ACHN (cell line): ENCODE data around the gene NOTO.

ENCODE experiments used
- DNase-seq: peaks from one replicate; pipeline ENCODE4 v3.0.0-alpha.2; 2015
- in situ Hi-C: cut with HindIII; loops from 2 replicates; pipeline ENCODE4 v1.10.0; 2017; ENCODE audit warnings: low sequenced_read_pairs, low pct_ligation_motif_present, low pct_unique_long_range_greater_than_20kb

NOTO gene

DNA sequence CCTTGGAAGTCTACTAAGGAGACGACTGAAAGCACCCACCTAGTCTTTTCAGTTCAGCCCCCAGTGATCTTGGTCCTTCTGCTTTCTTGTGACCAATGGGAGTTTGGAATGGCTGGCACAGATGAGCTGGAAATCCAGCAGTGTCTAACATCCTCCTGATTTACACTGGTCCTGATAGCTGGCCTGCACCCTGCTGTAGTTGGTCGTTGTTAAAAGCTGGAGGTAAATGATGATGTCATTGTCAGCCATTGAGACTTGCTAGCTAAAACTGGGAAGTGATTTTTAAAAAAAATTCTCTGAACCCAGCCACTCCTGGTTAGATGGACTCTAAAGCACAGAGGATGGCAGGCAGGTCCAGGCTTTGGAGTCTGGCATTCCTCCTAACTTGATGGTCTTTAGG is 51.0 kb downstream of the NOTO start:
- no peak for DNase-seq
- in situ Hi-C loops = no loop called here

DNA sequence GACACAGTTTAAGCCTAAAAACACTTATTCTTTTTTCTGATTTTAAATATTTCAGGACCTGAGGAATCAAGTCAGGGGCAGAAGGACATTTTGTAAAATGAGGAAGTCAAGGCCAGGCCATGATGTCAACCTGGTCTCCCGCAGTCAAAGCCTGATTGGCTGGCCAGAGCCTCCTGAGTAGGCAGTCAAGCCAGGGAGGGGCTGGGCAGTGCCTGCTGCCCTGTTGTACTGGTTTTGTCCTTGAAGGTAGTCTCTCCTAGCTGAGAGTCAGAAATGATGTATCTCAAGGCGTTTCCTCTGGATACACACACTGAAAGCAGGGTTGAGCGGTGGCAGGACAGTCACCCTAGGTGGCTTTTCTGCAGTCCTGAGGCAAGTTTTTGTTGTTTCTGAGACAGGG is 51.5 kb downstream of the NOTO start:
- no peak for DNase-seq

DNA sequence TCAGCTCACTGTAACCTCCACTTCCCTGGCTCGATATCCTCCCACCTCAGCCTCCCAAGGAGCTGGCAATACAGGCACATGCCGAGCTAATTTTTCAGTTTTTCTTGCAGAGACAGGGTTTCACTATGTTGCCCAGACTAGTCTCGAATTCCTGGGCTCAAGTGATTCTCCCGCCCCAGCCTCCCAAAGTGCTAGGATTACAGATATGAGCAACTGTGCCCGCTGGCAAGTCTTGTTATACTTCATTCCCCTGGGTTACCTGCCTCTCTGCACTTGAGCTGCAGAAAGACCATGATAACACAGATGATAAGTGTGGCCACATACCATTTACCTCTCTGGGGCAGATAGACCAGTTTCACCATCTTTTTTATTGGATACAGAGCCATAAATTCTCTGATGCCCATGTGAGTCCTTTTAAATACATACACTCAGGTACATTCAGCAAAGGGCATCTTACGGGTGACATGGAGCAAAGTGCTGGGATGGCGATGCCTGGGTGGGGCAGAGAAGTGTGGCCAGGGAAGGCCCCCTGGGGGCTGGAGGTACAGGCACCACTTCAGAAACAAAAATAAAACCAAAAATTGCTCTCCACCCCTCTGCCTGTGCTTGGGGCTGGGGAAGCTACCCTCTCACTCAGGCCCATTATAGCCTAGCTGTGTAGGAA is 52.1 kb downstream of the NOTO start:
- in situ Hi-C loops = no loop called here
- no peak for DNase-seq

More for the DNA sequence above, 51.5 kb downstream of the NOTO start:
- in situ Hi-C loops = no loop called here

DNA sequence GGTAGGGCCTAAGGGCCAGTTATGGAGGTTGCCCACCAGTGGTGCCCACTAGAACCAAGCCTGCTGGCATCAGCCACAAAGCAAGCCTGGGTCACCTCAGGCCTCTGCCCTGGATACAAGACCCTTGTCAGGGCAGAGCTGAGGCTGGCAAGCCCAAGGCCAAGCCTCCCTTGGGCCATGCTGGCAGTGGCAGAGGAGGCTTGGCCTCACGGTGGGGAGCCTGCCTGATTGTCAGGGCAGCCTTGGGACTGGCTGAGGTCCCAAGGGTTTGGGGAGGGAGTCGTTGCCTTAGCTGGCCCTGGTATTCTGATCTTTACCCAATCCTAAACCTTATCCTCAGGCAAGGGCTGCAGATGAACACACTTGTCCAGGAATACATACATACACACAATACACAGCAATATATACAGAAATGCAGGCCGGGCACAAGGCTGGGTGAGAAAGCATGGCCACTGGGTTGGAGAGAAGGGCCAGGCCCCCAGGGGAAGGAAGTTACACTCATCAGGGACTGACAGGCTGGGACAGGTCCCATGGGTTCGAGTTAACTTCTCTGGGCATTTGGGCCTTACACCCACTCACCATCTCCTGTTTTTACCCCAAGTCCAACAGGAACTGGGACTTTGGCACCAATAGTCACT is 52.8 kb downstream of the NOTO start:
- no peak for DNase-seq
- in situ Hi-C loops = no loop called here

DNA sequence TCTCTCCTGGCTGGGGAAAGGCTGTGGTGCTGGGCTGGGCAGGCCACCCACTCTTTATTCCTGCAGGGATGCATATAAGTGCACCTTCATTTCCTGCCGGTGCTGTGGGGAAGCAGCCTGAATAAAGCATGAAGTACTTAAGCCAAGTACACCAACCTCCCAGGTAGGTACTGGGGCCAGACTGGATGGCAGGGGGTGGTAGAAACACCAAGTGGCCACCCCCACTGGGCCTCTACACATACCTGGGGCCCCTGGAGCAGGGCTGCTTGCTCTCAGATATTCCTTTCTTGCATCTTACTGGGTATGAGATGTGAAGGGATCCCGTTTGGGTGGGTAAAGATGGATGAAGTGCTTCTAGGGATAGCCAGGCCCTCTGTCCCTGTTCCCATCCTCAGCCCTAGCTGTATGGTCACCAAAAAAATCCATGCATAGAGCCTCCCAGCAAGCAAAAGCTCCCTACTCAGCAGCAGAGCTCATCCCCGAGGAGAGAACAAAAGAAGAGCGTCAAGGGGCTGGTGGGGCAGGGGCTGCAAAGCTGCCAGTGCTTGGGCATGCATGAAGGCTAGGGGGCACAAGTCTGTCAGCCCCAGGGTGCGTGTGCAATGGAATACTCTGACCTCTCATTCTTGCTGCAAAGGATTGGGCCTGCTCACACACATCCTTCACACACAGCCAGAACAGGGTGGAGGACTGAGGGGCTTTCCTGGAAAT is 53.7 kb downstream of the NOTO start:
- in situ Hi-C loops = no loop called here
- no peak for DNase-seq

DNA sequence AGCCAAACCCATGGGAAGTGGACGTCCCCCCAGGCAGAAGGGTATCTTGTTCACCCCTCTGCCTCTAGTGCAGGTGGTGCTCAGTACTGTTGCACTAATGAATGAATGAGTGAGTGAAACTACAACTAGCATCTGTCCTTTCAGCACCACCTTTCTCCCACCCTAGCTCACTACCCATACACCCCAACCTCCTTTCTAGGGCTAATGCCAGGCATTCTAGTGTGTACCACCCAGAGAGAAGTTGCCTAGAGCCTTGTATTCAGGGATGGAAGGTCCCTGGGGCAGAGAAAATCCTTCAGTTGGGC is 54.2 kb downstream of the NOTO start:
- DNase-seq = no peak
- in situ Hi-C loops = no loop called here

DNA sequence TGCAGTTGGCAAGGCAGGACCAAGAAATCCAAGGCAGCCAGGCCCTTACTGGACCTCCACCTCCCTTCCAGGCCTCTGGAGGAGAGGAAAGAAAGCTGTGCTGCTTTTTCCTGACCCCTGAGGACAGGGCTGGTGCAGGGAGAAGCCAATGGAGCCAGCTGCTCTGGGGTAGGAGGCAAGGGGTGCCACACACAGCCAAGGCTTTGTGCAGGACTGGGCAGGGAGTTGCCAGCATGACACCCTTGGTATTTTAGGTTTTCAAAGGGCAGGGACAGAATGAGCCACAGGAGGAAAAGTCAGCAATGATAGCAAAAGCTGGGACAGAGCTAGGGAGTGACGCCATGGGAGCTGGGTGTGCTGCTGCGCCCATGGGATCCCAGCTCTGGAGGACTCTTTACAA is 54.6 kb downstream of the NOTO start:
- in situ Hi-C loops = no loop called here
- no peak for DNase-seq

DNA sequence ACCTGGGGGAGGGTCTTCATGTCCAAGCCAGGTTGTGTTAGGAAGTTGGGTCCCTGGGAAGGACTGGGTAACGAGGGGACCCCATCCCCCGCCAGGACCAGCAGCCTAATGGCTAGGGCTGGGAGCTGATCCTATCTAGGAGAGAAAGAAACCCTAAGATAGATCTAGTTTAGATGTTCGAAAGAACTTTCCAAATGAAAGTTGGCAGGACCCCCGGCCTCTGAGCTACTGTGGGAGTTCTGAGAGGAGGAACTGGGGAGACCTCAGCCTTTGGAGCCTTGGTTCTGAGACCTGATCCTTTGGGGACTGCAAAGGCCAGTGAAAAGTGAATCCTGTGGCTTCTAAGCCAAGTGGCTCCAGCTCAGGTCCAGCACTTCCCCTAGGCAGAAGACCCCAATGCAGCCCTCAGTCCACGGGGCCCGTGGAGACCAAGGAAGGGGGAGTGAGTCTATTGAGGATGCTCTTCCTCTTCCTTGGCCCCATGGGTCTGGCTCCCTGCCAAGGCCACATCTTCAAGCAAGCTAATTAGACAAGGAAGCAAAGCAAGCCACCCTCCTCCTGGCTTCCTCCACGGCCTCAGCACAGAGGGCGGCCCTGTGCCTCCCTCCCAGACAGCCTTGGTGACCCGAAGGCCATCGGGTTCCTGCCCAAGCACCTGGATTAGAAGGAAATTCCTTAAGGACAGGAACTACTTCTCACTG is 55.2 kb downstream of the NOTO start:
- no peak for DNase-seq
- in situ Hi-C loops = no loop called here

DNA sequence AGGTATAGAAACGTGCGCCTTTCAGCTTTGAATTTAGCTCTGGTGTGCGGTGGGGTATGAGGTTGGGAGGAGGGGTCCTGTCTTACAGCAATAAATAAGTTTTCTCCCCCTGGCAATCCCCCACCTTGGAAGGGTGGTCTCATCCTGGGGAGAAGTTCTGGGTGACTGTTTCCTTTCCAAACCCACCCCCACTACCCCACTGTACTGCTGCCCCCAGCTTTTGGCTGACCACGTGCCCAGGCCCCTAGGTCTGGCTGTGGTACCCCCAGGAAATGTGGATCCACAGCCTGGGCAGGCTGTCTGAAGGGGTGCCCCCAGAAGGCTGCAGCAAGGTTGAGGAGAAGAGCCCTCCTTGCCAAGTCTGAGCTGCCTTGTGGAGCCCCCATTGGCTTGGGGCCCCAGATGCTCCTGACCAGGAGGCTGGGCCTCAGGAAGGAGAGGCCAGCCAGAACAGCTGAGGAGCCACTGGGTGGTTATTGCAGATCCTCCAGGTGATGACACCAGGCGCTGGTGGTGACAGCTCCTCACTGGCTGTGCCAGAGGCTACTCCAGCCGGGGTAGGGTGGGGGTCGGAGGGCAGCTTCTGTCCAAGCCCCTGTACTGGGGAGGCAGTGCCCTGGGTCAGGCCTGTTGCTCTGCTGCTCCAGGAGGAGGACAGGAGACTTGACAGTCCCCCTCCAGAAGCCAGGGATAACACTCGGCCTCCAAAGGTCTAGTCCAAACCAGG is 56.0 kb downstream of the NOTO start:
- in situ Hi-C loops = no loop called here
- DNase-seq = no peak

DNA sequence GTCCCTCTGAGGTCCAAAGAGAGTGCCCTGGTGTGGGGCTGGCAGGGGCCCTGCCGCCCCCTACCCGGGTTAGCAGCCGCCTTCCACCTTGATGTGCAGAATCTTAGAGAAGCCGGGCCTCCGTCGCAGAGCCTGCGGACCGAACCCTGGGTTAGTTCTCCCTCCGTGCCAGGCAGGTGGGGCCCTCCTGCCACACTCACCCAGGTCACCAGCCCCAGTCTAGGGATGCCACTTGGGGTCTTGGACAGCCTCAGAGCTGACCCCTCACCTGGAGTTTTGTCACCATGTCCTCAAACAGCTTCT is 56.5 kb downstream of the NOTO start:
- no peak for DNase-seq
- in situ Hi-C loops = no loop called here

DNA sequence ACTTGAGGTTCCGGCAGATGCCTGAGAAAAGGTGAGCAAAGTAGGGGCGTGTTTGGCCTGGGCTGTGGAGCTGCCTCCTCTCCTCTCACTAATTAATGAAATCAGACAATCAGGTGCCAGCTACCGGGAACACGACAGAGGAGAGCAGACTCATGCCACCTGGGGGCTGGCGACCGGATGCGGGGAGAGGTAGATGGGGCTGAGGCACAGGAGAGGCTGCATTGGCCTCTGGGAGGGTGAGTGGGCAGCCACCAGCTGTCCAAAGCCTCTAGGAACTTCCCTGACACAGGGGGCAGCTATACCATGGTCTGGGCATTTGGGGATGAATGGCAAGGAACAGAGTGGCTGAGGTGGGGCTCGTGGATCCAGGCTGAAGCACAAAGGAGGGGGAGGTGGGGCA is 56.9 kb downstream of the NOTO start:
- in situ Hi-C loops = no loop called here
- DNase-seq = no peak

DNA sequence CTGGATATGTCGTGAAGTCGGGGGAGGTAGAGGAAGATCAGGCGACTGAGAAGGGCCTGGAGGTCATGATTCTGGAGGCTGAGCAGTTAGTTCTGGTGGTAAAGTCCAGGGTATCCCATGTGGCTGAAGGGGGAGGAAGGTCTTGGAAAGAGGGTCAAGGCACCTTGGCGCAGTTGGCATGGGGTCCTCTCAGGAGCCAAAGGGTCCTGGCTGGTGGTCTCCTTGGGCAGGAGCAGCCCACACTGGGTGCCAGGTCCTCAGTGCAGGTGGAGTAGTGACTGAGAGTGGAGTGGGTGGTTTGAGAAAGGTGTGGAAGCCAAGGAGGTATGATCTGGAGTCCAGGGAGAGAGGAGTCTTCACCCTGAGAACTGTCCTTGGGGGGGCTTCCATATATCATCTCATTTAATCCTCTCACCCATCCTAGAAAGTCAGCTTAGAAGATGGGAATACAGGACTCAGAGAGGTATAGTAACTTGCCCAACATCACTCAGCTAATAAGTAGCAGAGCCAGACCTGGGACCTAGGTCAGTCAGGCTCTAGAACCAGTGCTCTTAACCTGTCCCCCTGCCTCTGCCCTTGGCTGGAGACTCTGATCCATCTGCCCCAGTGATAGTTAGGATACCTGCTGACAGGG is 57.4 kb downstream of the NOTO start:
- in situ Hi-C loops = no loop called here
- no peak for DNase-seq

DNA sequence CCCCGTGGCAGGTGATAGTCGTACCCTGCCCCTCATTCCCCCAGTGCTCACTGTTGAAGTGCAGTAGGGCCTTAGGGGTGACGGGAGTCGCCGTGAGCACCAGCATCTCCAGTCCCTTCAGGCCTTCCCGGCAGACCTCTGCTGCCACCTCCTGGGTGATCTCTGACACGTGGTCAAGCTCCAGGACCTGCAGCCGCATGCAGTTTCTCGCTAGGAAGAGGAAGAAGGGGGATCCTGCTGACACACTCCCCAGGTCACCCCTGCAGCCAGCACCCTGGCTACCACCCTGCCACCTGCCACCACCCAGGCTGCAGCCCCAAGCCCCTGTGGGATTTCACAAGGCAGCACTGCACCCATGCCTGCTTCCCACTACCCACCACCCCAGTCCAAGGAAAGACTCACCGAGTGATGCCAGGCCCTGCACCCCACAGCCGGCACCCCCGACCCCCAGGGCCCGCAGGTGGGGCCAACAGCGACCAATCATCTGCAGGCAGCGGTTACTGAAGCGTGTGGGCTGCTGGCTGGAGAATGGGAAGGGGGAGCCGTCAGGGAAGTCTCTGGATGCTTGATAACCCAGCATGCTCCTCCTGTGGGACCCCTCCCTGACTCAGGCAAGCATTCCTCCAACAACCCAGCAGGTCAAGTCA is 58.1 kb downstream of the NOTO start:
- in situ Hi-C loops = no loop called here
- peak; percentile 53 for DNase-seq
